ENCODE measurements around the gene CCDC34.

Gene CCDC34

GRCh38 chr11:27290261-27291050, 72.6 kb downstream of the CCDC34 start:
- DNase-seq = no peak
